Keratinocyte (primary cell): ENCODE data around the gene SEMA3C.

Experiments used
- CTCF ChIP-seq, 3 experiments: IDR thresholded peaks in 1 of 3; conservative IDR thresholded peaks in 1 of 3; optimal IDR thresholded peaks in 1 of 3; 2 replicates in 2 of 3; 3 replicates in 1 of 3; pipeline versions ENCODE3 to v1.5.1; 2011; ENCODE audit warnings: low read length in 3 of 3, mild to moderate bottlenecking in 3 of 3, moderate library complexity in 2 of 3, control low read depth in 1 of 3, inconsistent platforms in 1 of 3; ENCODE audit not compliant: insufficient read depth in 2 of 3; ENCODE audit errors: extremely low read depth in 1 of 3
- EZH2 ChIP-seq: IDR thresholded peaks from one replicate; pipeline ENCODE4 v1.6.1; 2012; ENCODE audit warnings: inconsistent platforms, mild to moderate bottlenecking, low read length, moderate library complexity

- TF ChIP-seq EZH2 (no peak), CTCF (optimal IDR thresholded peaks at IDR 0.05 in 1 of 3, IDR thresholded peaks at IDR 0.05 in 1 of 3, conservative IDR thresholded peaks at IDR 0.05 in 1 of 3; ENCODE audit: extremely low read depth in 1 of 3, insufficient read depth in 2 of 3, low read length in 3 of 3) (no peak)
These were observed 187.6 kb downstream of the SEMA3C start for GRCh38 chr7:80731281-80731680.
